HEK293T (cell line): Measurements from ENCODE around the gene DSCAM.

ENCODE experiments used
- CTCF ChIA-PET: fragments of 350-600 bp; formaldehyde crosslinking; extraction: SDS; loops from one replicate; lab custom pipeline; 2021; ENCODE audit warnings: antibody characterized with exemption, inconsistent platforms; lab: Yijun Ruan, JAX
- POLR2A ChIA-PET: fragments of 350-600 bp; formaldehyde crosslinking; extraction: SDS; loops from one replicate; lab custom pipeline; 2020; ENCODE audit warnings: antibody characterized with exemption, inconsistent platforms; lab: Yijun Ruan, JAX
- DNase-seq: peaks from one replicate; pipeline ENCODE4 v3.0.0; 2012; ENCODE audit warnings: mixed read lengths; ENCODE audit errors: extremely low spot score
- ARNT ChIP-seq: fragments of 450-650 bp; IDR thresholded peaks from 2 replicates; pipeline ENCODE4 v1.6.1; 2017; ENCODE audit warnings: mild to moderate bottlenecking
- BHLHE40 ChIP-seq: fragments of 450-650 bp; IDR thresholded peaks from 2 replicates; pipeline ENCODE4 v1.6.1; 2016; ENCODE audit warnings: mild to moderate bottlenecking, moderate library complexity, borderline replicate concordance
- CTBP1 ChIP-seq: fragments of 450-650 bp; IDR thresholded peaks from 2 replicates; pipeline ENCODE4 v1.6.1; 2016; ENCODE audit warnings: borderline replicate concordance
- ELF4 ChIP-seq: fragments of 450-650 bp; IDR thresholded peaks from 2 replicates; pipeline ENCODE4 v1.6.1; 2017; ENCODE audit warnings: antibody characterized with exemption
- FOXA1 ChIP-seq: fragments of 450-650 bp; IDR thresholded peaks from 2 replicates; pipeline ENCODE4 v1.6.1; 2016; ENCODE audit warnings: mild to moderate bottlenecking
- FOXK2 ChIP-seq: fragments of 450-650 bp; IDR thresholded peaks from 2 replicates; pipeline ENCODE4 v1.6.1; 2016; ENCODE audit warnings: mild to moderate bottlenecking
- FOXM1 ChIP-seq: fragments of 450-650 bp; IDR thresholded peaks from 2 replicates; pipeline ENCODE4 v1.6.1; 2017; ENCODE audit warnings: mild to moderate bottlenecking, borderline replicate concordance
- HDGF ChIP-seq: fragments of 450-650 bp; IDR thresholded peaks from 2 replicates; pipeline ENCODE4 v1.6.1; 2017; ENCODE audit warnings: antibody characterized with exemption, borderline replicate concordance
- L3MBTL2 ChIP-seq: fragments of 450-650 bp; conservative IDR thresholded peaks from 2 replicates; pipeline ENCODE4 v1.6.1; 2016; ENCODE audit warnings: mild to moderate bottlenecking
- LEF1 ChIP-seq: fragments of 450-650 bp; IDR thresholded peaks from 2 replicates; pipeline ENCODE4 v1.6.1; 2017; ENCODE audit warnings: mild to moderate bottlenecking, borderline replicate concordance
- NFRKB ChIP-seq: fragments of 450-650 bp; IDR thresholded peaks from 2 replicates; pipeline ENCODE4 v1.6.1; 2016; ENCODE audit warnings: mild to moderate bottlenecking, moderate library complexity
- SP1 ChIP-seq: fragments of 450-650 bp; IDR thresholded peaks from 2 replicates; pipeline ENCODE4 v1.6.1; 2017
- SUZ12 ChIP-seq: fragments of 450-650 bp; IDR thresholded peaks from 2 replicates; pipeline ENCODE4 v1.6.1; 2016; ENCODE audit warnings: mild to moderate bottlenecking
- TARDBP ChIP-seq: fragments of 450-650 bp; IDR thresholded peaks from 2 replicates; pipeline ENCODE4 v1.6.1; 2016
- ZNF384 ChIP-seq: fragments of 450-650 bp; IDR thresholded peaks from 2 replicates; pipeline ENCODE4 v1.6.1; 2016
- TF ChIP-seq, protein P1 (sequence below): fragments of 450-650 bp; IDR thresholded peaks from 2 replicates; pipeline ENCODE4 v1.6.1; 2016

Gene DSCAM

DNA sequence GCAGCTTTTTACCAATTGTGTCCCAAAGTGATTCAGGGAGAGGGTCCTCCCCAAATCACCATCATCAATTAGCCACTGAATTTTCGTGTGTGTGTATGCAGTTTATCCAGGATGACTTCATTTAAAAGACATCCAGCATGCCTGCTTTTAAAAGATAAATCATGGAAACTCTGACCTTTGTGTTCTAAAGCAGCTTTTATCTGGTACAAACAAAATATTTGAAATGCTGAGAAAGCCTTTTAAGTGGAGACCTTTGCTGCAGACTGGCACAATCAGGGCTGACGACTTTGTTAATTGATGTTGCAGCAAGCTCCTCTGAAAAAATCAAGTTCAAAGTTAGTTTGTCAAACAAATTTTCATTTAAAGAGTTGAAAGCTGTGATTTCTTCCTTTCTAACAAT lies 875.0 kb downstream of the DSCAM start:
- DNase-seq = no peak
- ChIA-PET CTCF (no interaction called here), POLR2A (no interaction called here)
- TF ChIP-seq FOXK2 (no peak), HDGF (no peak), FOXM1 (no peak), SUZ12 (no peak), BHLHE40 (no peak)

DNA sequence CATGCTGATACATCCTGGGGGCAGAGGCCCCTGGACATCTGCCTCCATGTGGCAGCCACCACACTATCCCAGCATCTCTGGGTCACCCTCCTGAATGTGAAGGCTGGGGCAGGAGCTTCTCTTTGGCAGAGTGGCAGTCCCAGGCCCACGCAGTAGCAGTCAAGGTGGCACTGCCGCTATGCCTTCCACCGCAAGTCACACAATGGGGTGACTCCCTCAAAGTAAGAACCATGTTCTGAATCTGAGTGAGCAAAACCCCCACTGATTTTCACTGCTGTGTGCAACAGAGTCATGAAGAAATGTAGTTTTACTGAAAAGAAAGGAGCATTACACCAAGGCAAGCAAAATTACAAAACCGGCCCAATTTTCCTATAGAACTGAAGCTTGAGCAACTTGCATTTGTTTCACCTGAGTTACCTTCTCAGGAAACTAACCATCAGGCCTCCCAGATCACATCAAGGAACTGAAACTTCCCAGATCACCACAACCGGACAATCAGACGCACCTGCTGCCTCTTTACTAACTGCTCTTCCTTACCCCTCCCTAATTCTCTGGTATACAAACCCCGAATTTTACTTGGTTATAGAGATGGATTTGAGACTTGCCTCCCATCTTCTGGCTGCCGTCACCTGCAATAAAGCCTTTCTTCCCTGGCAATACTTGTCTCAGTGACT lies 877.1 kb downstream of the DSCAM start:
- CTCF ChIA-PET = no interaction called here
- DNase-seq = no peak
- TF ChIP-seq FOXM1 (no peak), TARDBP (no peak), CTBP1 (no peak), SP1 (no peak), LEF1 (no peak), ELF4 (no peak), FOXA1 (no peak), HDGF (no peak), L3MBTL2 (no peak), ARNT (no peak), NFRKB (no peak), SUZ12 (no peak), FOXK2 (no peak), ZNF384 (no peak), BHLHE40 (no peak)
- TF ChIP-seq, protein P1, sequence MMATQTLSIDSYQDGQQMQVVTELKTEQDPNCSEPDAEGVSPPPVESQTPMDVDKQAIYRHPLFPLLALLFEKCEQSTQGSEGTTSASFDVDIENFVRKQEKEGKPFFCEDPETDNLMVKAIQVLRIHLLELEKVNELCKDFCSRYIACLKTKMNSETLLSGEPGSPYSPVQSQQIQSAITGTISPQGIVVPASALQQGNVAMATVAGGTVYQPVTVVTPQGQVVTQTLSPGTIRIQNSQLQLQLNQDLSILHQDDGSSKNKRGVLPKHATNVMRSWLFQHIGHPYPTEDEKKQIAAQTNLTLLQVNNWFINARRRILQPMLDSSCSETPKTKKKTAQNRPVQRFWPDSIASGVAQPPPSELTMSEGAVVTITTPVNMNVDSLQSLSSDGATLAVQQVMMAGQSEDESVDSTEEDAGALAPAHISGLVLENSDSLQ = no peak
- POLR2A ChIA-PET = no interaction called here

DNA sequence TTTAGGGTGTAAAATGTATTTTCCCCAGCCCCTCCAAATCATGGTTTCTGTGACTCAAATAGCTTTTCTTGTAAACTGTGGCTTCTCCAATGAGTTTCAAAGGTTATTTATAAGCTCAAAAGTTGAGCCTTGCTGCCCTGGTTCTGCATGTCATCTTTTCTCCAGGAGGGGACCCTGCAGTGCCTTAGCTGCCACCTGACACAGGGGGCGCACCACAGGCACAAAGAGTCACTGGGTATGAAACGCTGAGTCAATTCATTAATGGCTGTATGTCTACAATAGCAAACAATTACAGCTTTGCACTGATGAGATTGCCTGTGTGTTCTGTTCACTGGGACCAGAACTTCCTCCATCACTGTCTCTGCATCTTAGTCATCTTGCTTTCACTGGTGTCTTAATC lies 878.9 kb downstream of the DSCAM start:
- TF ChIP-seq ELF4 (no peak), FOXK2 (no peak)
- no peak for DNase-seq
- ChIA-PET CTCF (no interaction called here), POLR2A (no interaction called here)

DNA sequence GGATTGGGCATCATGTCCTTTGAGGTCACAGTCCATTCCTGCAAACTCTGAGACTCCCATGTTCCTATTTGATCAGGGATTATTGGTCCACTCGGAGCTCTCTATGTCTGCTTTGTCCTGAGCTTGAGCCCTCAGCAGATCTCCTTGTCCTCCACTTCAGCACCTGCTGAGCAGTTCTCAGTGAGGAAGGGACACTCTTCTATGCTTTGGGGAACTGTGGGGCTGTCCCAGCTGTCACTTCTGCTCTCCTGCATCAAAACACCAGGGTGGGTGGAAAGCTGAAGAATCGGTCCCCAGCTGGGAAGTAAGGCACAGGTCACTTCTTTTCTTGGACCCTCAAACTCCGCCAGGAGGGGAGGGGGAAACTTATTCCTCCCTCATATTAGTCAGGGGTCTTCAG lies 880.2 kb downstream of the DSCAM start:
- ChIA-PET CTCF (no interaction called here), POLR2A (no interaction called here)
- no peak for DNase-seq
- no peak for TF ChIP-seq TARDBP
- no peak for TF ChIP-seq LEF1
- no peak for TF ChIP-seq SUZ12
- no peak for TF ChIP-seq HDGF
- TF ChIP-seq ELF4 = no peak
- TF ChIP-seq FOXM1 = no peak
- no peak for TF ChIP-seq L3MBTL2
- TF ChIP-seq ZNF384 = no peak
- no peak for TF ChIP-seq ARNT
- no peak for TF ChIP-seq CTBP1
- no peak for TF ChIP-seq BHLHE40
- no peak for TF ChIP-seq SP1
- TF ChIP-seq, protein P1 = no peak
- no peak for TF ChIP-seq NFRKB
- no peak for TF ChIP-seq FOXK2
- no peak for TF ChIP-seq FOXA1

DNA sequence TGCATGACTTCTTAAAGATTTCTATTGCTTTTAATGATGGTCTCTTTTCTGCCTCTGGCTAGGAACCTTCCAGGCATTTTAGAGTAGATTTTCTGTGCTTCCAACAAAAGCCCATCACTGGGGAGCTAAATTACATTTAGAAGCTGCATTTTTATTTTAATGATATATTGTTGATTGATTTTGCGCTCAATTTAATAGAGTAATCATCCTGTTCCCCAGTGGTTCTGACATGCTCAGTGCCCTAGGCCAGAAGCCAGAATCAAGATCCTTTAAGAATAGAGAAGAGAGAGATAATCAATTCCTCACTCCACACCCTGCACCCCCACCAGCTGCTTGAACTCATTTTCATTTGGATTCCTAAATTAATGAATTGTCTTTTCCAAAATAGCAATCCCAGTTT lies 881.9 kb downstream of the DSCAM start:
- DNase-seq = no peak
- CTCF ChIA-PET = no interaction called here
- TF ChIP-seq, protein P1 = no peak
- TF ChIP-seq BHLHE40 (no peak), LEF1 (no peak), FOXM1 (no peak), SP1 (no peak), NFRKB (no peak), TARDBP (no peak), FOXA1 (no peak), FOXK2 (no peak), L3MBTL2 (no peak), ARNT (no peak), HDGF (no peak)
- POLR2A ChIA-PET = no interaction called here

DNA sequence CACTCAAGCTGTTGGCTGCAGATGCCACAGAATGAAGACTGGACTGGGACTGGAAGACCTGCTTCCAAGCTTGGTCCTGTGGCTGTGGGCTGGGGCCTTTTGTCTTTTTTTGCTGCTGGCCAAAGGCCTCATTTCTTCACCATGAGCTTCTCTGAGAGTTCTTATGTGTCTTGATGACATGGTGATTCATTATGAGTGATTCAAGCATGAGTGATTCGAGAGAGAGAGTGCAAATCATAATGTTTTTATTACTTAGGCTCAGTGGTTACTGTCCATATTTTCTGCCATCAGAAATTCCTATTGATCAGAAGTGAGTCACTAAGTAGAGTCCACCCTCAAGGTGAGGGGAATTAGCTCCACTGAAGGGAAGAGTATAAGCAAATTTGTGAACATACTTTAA lies 885.7 kb downstream of the DSCAM start:
- CTCF ChIA-PET = no interaction called here
- TF ChIP-seq BHLHE40 (no peak), L3MBTL2 (no peak), NFRKB (no peak), ZNF384 (no peak), FOXA1 (no peak)
- DNase-seq = no peak
- POLR2A ChIA-PET = no interaction called here
